Measurements from ENCODE around the gene COPS7B. TPM values are rescaled to one million over a fixed set of nuclear protein-coding genes. Genes with fewer than 3 reads are reported as not detected.

Gene COPS7B
- total and polyA plus RNA-seq, 2 of the 8 experiments (the other 6 are each of a cell fraction or from before 2014, with no cell fraction given) = 62.2 to 72.1 TPM

DNA sequence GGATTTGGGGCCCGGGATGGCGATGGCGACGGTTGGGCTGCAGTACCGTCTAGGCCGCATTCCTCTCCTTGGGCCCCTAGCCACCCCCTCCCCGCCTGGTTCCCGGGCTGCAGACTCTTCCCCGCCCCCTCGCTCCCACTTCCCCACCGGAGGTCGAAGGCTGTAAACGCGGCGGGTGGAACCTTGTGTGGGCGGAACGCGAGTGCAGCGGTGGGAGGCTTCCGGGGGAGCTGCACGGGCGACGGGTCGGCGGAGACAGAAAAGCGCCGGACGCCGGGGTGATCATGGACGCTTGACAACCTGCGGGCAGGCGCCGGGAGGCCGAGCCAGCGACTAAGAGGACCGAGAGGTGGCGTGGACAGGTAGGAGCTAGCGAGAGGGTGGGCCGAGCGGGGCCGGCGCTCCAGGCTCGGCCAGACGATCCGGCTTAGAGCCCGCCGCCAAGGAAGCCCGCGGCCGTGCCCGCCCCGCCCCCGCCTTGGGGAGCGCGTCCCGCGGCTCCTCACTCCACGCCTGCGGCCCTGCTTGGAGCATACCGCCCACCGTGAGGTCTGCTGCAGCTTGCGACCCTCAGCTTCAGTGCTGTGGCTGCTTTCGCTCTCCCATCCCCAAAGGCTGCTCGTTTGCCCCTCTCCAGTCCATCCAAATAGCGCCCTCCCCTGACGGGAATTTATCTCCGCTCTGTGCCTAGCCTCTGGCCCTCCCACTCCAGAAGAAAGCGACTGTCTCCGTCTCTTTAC lies at the start of gene COPS7B (continued):
- TF ChIP-seq RXRA (IDR thresholded peaks at IDR 0.05; ENCODE audit: insufficient read depth, low read depth, low read length) (no peak), ASH2L (IDR thresholded peaks at IDR 0.05; ENCODE audit: low read length) (peak; percentile 96), USF2 (IDR thresholded peaks at IDR 0.05; ENCODE audit: low read length) (no peak), CREB1 (IDR thresholded peaks at IDR 0.05) (peak; percentile 74; the same call in 1 of the 2 replicates), RNF2 (IDR thresholded peaks at IDR 0.05; ENCODE audit: borderline replicate concordance, low read depth, low read length, missing control alignments, poor library complexity, severe bottlenecking) (no peak)
- TF ChIP-seq, protein P1, sequence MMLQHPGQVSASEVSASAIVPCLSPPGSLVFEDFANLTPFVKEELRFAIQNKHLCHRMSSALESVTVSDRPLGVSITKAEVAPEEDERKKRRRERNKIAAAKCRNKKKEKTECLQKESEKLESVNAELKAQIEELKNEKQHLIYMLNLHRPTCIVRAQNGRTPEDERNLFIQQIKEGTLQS (IDR thresholded peaks at IDR 0.05; ENCODE audit: insufficient read depth, low read depth, low read length) = no peak

Measured in H1 (cell line).